Peyer's patch (tissue), 4 donors: Measurements from ENCODE around the gene SGSH.

Experiments
- POLR2A ChIP-seq, 2 donors: fragments of 450-650 bp; IDR thresholded peaks; one replicate each; pipeline ENCODE4 v1.5.1; 2017; ENCODE audit warnings: antibody characterized with exemption in 2 of 2, mild to moderate bottlenecking in 2 of 2, moderate library complexity in 2 of 2
- TF ChIP-seq, protein P1 (sequence below), 6 experiments: fragments of 450-650 bp in 4 of 6; fragments of 200-600 bp in 2 of 6; sonication (generic) in 1 of 6; IDR thresholded peaks; one replicate each; pipeline ENCODE4 v1.5.1; 2017 to 2019; ENCODE audit warnings: antibody characterized with exemption in 6 of 6, mild to moderate bottlenecking in 3 of 6, moderate library complexity in 1 of 6

DNA sequence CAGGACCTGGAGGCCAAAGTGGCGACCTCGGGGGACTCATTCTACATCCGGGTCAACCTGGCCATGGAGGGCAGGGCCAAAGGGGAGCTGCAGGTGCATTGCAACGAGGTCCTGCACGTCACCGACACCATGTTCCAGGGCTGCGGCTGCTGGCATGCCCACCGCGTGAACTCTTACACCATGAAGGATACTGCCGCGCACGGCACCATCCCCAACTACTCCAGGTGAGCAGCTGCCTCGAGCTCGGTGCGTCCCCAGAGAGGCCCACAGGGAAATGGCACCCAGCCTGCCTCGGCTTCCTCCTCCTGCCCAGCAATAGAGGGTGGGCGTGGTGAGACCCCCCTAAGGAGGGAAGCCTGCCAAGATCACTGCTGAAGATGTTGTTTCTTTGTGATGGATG is 17.9 kb downstream of the SGSH start:
- TF ChIP-seq, protein P1, sequence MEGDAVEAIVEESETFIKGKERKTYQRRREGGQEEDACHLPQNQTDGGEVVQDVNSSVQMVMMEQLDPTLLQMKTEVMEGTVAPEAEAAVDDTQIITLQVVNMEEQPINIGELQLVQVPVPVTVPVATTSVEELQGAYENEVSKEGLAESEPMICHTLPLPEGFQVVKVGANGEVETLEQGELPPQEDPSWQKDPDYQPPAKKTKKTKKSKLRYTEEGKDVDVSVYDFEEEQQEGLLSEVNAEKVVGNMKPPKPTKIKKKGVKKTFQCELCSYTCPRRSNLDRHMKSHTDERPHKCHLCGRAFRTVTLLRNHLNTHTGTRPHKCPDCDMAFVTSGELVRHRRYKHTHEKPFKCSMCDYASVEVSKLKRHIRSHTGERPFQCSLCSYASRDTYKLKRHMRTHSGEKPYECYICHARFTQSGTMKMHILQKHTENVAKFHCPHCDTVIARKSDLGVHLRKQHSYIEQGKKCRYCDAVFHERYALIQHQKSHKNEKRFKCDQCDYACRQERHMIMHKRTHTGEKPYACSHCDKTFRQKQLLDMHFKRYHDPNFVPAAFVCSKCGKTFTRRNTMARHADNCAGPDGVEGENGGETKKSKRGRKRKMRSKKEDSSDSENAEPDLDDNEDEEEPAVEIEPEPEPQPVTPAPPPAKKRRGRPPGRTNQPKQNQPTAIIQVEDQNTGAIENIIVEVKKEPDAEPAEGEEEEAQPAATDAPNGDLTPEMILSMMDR (IDR thresholded peaks at IDR 0.05): no peak
- no peak for TF ChIP-seq POLR2A (IDR thresholded peaks at IDR 0.05)
